HCT116 (cell line): ENCODE results near the gene TMEM178B. TPM values are rescaled to one million over a fixed set of nuclear protein-coding genes. Genes with fewer than 3 reads are reported as not detected.

Experiments used
- ATAC-seq: fragments of 200-7000 bp; cut with Tn5 transposase; 2 replicates; pipeline ENCODE4 v1.9.1; 2020; ENCODE audit warnings: mild to moderate bottlenecking, moderate library complexity
- BruUV-seq: library from RNA; stranded (reverse); fragments of 400-500 nt; replicated peaks from 2 replicates; lab custom pipeline; 2021; lab: Mats Ljungman, UMichigan
- CTCF ChIA-PET: fragments of 300-600 bp; sonication (Branson Sonifier 250); formaldehyde crosslinking; loops from one replicate; lab custom pipeline; 2021; ENCODE audit warnings: antibody characterized with exemption; lab: Charles Lee
- POLR2A ChIA-PET: fragments of 300-600, 350-600 bp; sonication (Branson Sonifier 250); formaldehyde crosslinking; loops from one replicate; lab custom pipeline; 2021; ENCODE audit warnings: antibody characterized with exemption; lab: Charles Lee
- RAD21 ChIA-PET, 2 experiments: fragments of 300-600 bp; sonication (Branson Sonifier 250); formaldehyde crosslinking; loops; one replicate each; lab custom pipeline; 2023; ENCODE audit warnings: low total read pairs in 2 of 2; ENCODE audit not compliant: uncharacterized antibody in 2 of 2, unreplicated experiment in 2 of 2, low non-redundant PET in 1 of 2; lab: Charles Lee
- DNase-seq: peaks from one replicate; pipeline ENCODE4 v3.0.0-alpha.2; 2010; ENCODE audit warnings: low read depth, low spot score
- H2AFZ ChIP-seq: fragments of 200-600 bp; shearing (Covaris generic), sonication (generic); 2 replicates; pipeline ENCODE4 v1.6.1; 2017; ENCODE audit warnings: low read depth, mixed run types, mixed read lengths, antibody characterized with exemption, low read length; ENCODE audit not compliant: poor library complexity, severe bottlenecking
- H3K27ac ChIP-seq: 2 replicates; pipeline ENCODE4 v1.5.1; 2012; ENCODE audit warnings: low read depth, low read length
- H3K27me3 ChIP-seq: fragments of 200-600 bp; sonication (generic); 2 replicates; pipeline ENCODE4 v1.6.1; 2016; ENCODE audit warnings: mixed run types, low read length, mixed read lengths; ENCODE audit not compliant: insufficient read depth
- H3K36me3 ChIP-seq, 2 experiments: fragments of 200-500 bp in 1 of 2; fragments of 200-600 bp in 1 of 2; sonication (Bioruptor generic) in 1 of 2; sonication (generic) in 1 of 2; 2 replicates each; pipeline versions ENCODE4 v1.5.1 to v1.6.1; 2014 to 2016; ENCODE audit warnings: low read length in 2 of 2, inconsistent platforms in 1 of 2, mixed read lengths in 1 of 2, mixed run types in 1 of 2; ENCODE audit not compliant: insufficient read depth in 2 of 2, control insufficient read depth in 1 of 2
- H3K4me1 ChIP-seq, 2 experiments: fragments of 200-600 bp in 1 of 2; sonication (generic) in 1 of 2; 2 replicates each; pipeline versions ENCODE4 v1.5.1 to v1.6.1; 2012 to 2017; ENCODE audit warnings: low read length in 2 of 2, inconsistent platforms in 1 of 2, mild to moderate bottlenecking in 1 of 2, mixed read lengths in 1 of 2, mixed run types in 1 of 2, moderate library complexity in 1 of 2; ENCODE audit not compliant: insufficient read depth in 2 of 2, control insufficient read depth in 1 of 2
- H3K4me2 ChIP-seq: fragments of 200-600 bp; sonication (generic); 2 replicates; pipeline ENCODE4 v1.6.1; 2017; ENCODE audit warnings: mixed run types, low read length, mixed read lengths
- H3K4me3 ChIP-seq, 2 experiments: fragments of 200-600 bp in 1 of 2; sonication (generic) in 1 of 2; replicated peaks in 1 of 2; 2 replicates each; pipeline ENCODE4 v1.5.1; 2011 to 2016; ENCODE audit warnings: low read length in 2 of 2, control low read depth in 1 of 2, low read depth in 1 of 2, mild to moderate bottlenecking in 1 of 2, mixed read lengths in 1 of 2, mixed run types in 1 of 2
- H3K79me2 ChIP-seq: fragments of 200-600 bp; sonication (generic); 2 replicates; pipeline ENCODE4 v1.6.1; 2017; ENCODE audit warnings: mild to moderate bottlenecking, mixed run types, low read length, moderate library complexity, mixed read lengths; ENCODE audit not compliant: insufficient read depth
- H3K9ac ChIP-seq: fragments of 200-600 bp; sonication (generic); 2 replicates; pipeline ENCODE4 v1.6.1; 2016; ENCODE audit warnings: low read length, mixed read lengths
- H3K9me2 ChIP-seq: fragments of 200-600 bp; sonication (generic), shearing (Covaris generic); 2 replicates; pipeline ENCODE4 v1.6.1; 2017; ENCODE audit warnings: mixed run types, mild to moderate bottlenecking, moderate library complexity; ENCODE audit not compliant: insufficient read depth
- H3K9me3 ChIP-seq, 2 experiments: fragments of 200-500 bp in 1 of 2; fragments of 200-600 bp in 1 of 2; sonication (Bioruptor generic) in 1 of 2; sonication (generic) in 1 of 2; 2 replicates each; pipeline ENCODE4 v1.6.1; 2014 to 2017; ENCODE audit warnings: low read length in 2 of 2, mixed read lengths in 2 of 2, inconsistent platforms in 1 of 2, low read depth in 1 of 2, mild to moderate bottlenecking in 1 of 2, mixed run types in 1 of 2, moderate library complexity in 1 of 2; ENCODE audit not compliant: control insufficient read depth in 1 of 2, insufficient read depth in 1 of 2
- H4K20me1 ChIP-seq: fragments of 200-600 bp; sonication (generic), shearing (Covaris generic); 2 replicates; pipeline ENCODE4 v1.6.1; 2017; ENCODE audit warnings: mixed run types, mild to moderate bottlenecking, moderate library complexity; ENCODE audit not compliant: insufficient read depth
- CBX3 ChIP-seq: IDR thresholded peaks from 2 replicates; pipeline ENCODE4 v1.6.1; 2012; ENCODE audit warnings: low read depth
- CEBPB ChIP-seq: IDR thresholded peaks from 2 replicates; pipeline ENCODE4 v1.6.1; 2012; ENCODE audit warnings: low read depth
- EGR1 ChIP-seq: IDR thresholded peaks from 2 replicates; pipeline ENCODE4 v1.6.1; 2012; ENCODE audit warnings: low read depth
- ELF1 ChIP-seq: IDR thresholded peaks from 2 replicates; pipeline ENCODE4 v1.6.1; 2012; ENCODE audit warnings: low read depth, borderline replicate concordance
- EZH2 ChIP-seq: fragments of 200-600 bp; sonication (generic); IDR thresholded peaks from 2 replicates; pipeline ENCODE4 v1.6.1; 2017; ENCODE audit warnings: antibody characterized with exemption, mixed run types
- EZH2phosphoT487 ChIP-seq: fragments of 200-600 bp; IDR thresholded peaks from 2 replicates; pipeline ENCODE4 v1.6.1; 2018; ENCODE audit warnings: antibody characterized with exemption, borderline replicate concordance
- FOSL1 ChIP-seq: IDR thresholded peaks from 2 replicates; pipeline ENCODE4 v1.6.1; 2012; ENCODE audit warnings: low read depth
- POLR2A ChIP-seq: IDR thresholded peaks from 2 replicates; pipeline ENCODE4 v1.7.0; 2011; ENCODE audit warnings: borderline replicate concordance; ENCODE audit not compliant: insufficient read depth, insufficient read length; ENCODE audit errors: extremely low read depth
- RAD21 ChIP-seq: IDR thresholded peaks from 2 replicates; pipeline ENCODE4 v1.6.1; 2012; ENCODE audit warnings: low read depth, mild to moderate bottlenecking
- SIN3A ChIP-seq: IDR thresholded peaks from 2 replicates; pipeline ENCODE4 v1.6.1; 2012; ENCODE audit warnings: low read depth
- SP1 ChIP-seq: IDR thresholded peaks from 2 replicates; pipeline ENCODE4 v1.6.1; 2012; ENCODE audit warnings: low read depth
- SRF ChIP-seq: IDR thresholded peaks from 2 replicates; pipeline ENCODE4 v1.6.1; 2012; ENCODE audit warnings: low read depth
- YY1 ChIP-seq: IDR thresholded peaks from 2 replicates; pipeline ENCODE4 v1.6.1; 2011; ENCODE audit warnings: low read length, low read depth, moderate library complexity, mild to moderate bottlenecking; ENCODE audit not compliant: insufficient replicate concordance; ENCODE audit errors: extremely low read depth
- ZFX ChIP-seq: fragments of 450-650 bp; IDR thresholded peaks from 2 replicates; pipeline ENCODE4 v1.6.1; 2017
- ZNF274 ChIP-seq: fragments of 200-500 bp; sonication (Bioruptor generic); IDR thresholded peaks from 2 replicates; pipeline ENCODE4 v1.6.1; 2014; ENCODE audit warnings: mild to moderate bottlenecking, low read depth, low read length, inconsistent platforms
- intact Hi-C: fragments of 100-400 bp; cut with micrococcal nuclease; formaldehyde crosslinking; loops from 2 replicates; pipeline ENCODE4 v1.10.0; 2022
- total RNA-seq: library from RNA; stranded (reverse); gene quantifications from one replicate; pipeline ENCODE4 v1.2.1, GENCODE V29; 2021; ENCODE audit not compliant: unreplicated experiment
- TF ChIP-seq, protein P1 (sequence below): IDR thresholded peaks from 2 replicates; pipeline ENCODE4 v1.6.1; 2012
- TF ChIP-seq, protein P2 (sequence below), 3 experiments: fragments of 200-600 bp in 1 of 3; sonication (generic) in 1 of 3; IDR thresholded peaks in 2 of 3; conservative IDR thresholded peaks in 1 of 3; 2 replicates each; pipeline ENCODE4 v1.5.1; 2012 to 2017; ENCODE audit warnings: low read depth in 2 of 3, low read length in 2 of 3, antibody characterized with exemption in 1 of 3, borderline replicate concordance in 1 of 3, control low read depth in 1 of 3, mild to moderate bottlenecking in 1 of 3, mixed read lengths in 1 of 3, mixed run types in 1 of 3, moderate library complexity in 1 of 3; ENCODE audit not compliant: insufficient read depth in 1 of 3
- TF ChIP-seq, protein P3 (sequence below): IDR thresholded peaks from 2 replicates; pipeline ENCODE4 v1.6.1; 2012; ENCODE audit warnings: low read depth

The TMEM178B gene
- total RNA-seq, 1 experiment from 2014 or later, result 0.02 TPM

DNA sequence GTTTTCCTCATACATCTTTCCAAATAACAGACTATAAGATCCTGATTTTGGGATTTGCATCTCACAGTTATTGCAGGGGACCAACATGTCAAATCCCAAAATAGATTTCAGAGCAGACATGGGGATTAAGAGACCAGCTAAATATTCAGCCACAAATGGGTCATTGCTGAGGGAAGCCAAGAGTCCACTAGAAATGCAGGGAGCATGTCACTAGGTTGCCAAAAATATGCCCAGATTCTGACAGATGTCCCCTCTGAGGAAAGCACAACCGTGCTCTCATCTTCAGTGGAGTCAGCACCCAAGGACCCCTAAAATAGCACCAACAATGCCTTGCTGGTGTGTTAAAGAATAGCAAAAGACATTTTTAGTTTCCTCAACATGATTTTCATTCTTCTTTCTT lies 421.2 kb downstream of the TMEM178B start (continued):
- TF ChIP-seq, protein P1, sequence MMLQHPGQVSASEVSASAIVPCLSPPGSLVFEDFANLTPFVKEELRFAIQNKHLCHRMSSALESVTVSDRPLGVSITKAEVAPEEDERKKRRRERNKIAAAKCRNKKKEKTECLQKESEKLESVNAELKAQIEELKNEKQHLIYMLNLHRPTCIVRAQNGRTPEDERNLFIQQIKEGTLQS, result no peak
- TF ChIP-seq SP1, result no peak
- no peak for TF ChIP-seq SIN3A

DNA sequence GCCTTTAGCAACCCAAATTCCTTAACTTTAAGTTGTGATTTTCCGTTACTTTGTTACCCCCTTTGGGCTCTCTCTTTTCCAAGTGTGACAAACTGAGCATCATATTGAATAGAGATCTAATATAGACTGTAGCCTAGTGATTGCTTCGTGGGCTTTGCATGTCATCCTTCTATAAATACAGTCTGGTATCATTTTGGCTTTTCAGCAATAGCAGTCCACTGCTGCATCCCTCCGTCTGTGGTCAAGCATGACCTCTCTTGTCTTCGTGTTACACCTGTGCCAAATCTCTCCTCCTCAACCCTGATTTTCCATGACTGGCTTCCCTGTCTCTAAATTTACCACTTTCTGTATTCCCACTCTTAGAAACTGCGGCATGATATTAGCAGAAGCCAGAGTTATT lies 423.5 kb downstream of the TMEM178B start:
- RAD21 ChIA-PET, result no interaction called here
- Histone ChIP-seq H3K36me3 (no peaks in the 10 kb centered on the region), H2AFZ (no peak overlapping the region), H3K9me3 (no peaks in the 10 kb centered on the region), H4K20me1 (no peaks in the 10 kb centered on the region), H3K4me2 (no peak overlapping the region), H3K27ac (no peak overlapping the region), H3K4me1 (no peaks in the 10 kb centered on the region), H3K9ac (no peak overlapping the region), H3K79me2 (no peaks in the 10 kb centered on the region), H3K4me3 (no peak overlapping the region), H3K9me2 (no peaks in the 10 kb centered on the region), H3K27me3 (peaks cover 45% of the 10 kb centered on the region; the same call in 1 of the 2 replicates)
- no peak for DNase-seq
- BruUV-seq, result no TSS peak
- POLR2A ChIA-PET, result no interaction called here
- intact Hi-C loops, result no loop called here
- no peak for TF ChIP-seq EZH2
- no peak for TF ChIP-seq SRF
- no peak for TF ChIP-seq EGR1
- no peak for TF ChIP-seq ZFX
- no peak for TF ChIP-seq CBX3
- no peak for TF ChIP-seq SP1
- TF ChIP-seq EZH2phosphoT487, result no peak
- no peak for TF ChIP-seq RAD21
- TF ChIP-seq, protein P2, sequence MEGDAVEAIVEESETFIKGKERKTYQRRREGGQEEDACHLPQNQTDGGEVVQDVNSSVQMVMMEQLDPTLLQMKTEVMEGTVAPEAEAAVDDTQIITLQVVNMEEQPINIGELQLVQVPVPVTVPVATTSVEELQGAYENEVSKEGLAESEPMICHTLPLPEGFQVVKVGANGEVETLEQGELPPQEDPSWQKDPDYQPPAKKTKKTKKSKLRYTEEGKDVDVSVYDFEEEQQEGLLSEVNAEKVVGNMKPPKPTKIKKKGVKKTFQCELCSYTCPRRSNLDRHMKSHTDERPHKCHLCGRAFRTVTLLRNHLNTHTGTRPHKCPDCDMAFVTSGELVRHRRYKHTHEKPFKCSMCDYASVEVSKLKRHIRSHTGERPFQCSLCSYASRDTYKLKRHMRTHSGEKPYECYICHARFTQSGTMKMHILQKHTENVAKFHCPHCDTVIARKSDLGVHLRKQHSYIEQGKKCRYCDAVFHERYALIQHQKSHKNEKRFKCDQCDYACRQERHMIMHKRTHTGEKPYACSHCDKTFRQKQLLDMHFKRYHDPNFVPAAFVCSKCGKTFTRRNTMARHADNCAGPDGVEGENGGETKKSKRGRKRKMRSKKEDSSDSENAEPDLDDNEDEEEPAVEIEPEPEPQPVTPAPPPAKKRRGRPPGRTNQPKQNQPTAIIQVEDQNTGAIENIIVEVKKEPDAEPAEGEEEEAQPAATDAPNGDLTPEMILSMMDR (IDR thresholded peaks at IDR 0.05 in 2 of 3, conservative IDR thresholded peaks at IDR 0.05 in 1 of 3; ENCODE audit: borderline replicate concordance in 1 of 3, insufficient read depth in 1 of 3, low read depth in 2 of 3, low read length in 2 of 3), result no peak
- no peak for TF ChIP-seq SIN3A
- TF ChIP-seq POLR2A, result no peak
- TF ChIP-seq ELF1, result no peak
- no peak for TF ChIP-seq FOSL1
- TF ChIP-seq ZNF274, result no peak
- TF ChIP-seq YY1, result no peak
- no peak for TF ChIP-seq CEBPB
- TF ChIP-seq, protein P3, sequence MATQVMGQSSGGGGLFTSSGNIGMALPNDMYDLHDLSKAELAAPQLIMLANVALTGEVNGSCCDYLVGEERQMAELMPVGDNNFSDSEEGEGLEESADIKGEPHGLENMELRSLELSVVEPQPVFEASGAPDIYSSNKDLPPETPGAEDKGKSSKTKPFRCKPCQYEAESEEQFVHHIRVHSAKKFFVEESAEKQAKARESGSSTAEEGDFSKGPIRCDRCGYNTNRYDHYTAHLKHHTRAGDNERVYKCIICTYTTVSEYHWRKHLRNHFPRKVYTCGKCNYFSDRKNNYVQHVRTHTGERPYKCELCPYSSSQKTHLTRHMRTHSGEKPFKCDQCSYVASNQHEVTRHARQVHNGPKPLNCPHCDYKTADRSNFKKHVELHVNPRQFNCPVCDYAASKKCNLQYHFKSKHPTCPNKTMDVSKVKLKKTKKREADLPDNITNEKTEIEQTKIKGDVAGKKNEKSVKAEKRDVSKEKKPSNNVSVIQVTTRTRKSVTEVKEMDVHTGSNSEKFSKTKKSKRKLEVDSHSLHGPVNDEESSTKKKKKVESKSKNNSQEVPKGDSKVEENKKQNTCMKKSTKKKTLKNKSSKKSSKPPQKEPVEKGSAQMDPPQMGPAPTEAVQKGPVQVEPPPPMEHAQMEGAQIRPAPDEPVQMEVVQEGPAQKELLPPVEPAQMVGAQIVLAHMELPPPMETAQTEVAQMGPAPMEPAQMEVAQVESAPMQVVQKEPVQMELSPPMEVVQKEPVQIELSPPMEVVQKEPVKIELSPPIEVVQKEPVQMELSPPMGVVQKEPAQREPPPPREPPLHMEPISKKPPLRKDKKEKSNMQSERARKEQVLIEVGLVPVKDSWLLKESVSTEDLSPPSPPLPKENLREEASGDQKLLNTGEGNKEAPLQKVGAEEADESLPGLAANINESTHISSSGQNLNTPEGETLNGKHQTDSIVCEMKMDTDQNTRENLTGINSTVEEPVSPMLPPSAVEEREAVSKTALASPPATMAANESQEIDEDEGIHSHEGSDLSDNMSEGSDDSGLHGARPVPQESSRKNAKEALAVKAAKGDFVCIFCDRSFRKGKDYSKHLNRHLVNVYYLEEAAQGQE, result no peak
- no peak for ATAC-seq
- CTCF ChIA-PET, result no interaction called here
